DMS53 treated with DMSO at 0.1 percent for 48 hours (cell line): ENCODE data around the gene VAV3.
"Not testable (repeated sequence)": the region's sequence is repeated elsewhere in the genome, so short reads cannot be mapped to it uniquely, and the experiment has no call there.

Source experiments
- DNase-seq: peaks from one replicate; lab custom pipeline; 2025; ENCODE audit not compliant: unreplicated experiment; lab: John Stamatoyannopoulos, UW

VAV3 gene

GRCh38 chr1:107895403-107896191 is 69.4 kb downstream of the VAV3 start:
- no peak for DNase-seq

GRCh38 chr1:107894605-107895004 is 70.4 kb downstream of the VAV3 start:
- DNase-seq: no peak

- not testable (repeated sequence) for DNase-seq
These were observed 71.6 kb downstream of the VAV3 start for GRCh38 chr1:107893350-107893749.

GRCh38 chr1:107889524-107889923 is 75.5 kb downstream of the VAV3 start:
- no peak for DNase-seq

GRCh38 chr1:107883562-107883961 is 81.4 kb downstream of the VAV3 start:
- DNase-seq: no peak

GRCh38 chr1:107879927-107880326 is 85.1 kb downstream of the VAV3 start:
- no peak for DNase-seq

GRCh38 chr1:107879346-107879745 is 85.6 kb downstream of the VAV3 start:
- DNase-seq: no peak

GRCh38 chr1:107877745-107878144 is 87.2 kb downstream of the VAV3 start:
- DNase-seq: no peak

GRCh38 chr1:107877092-107877491 is 87.9 kb downstream of the VAV3 start:
- no peak for DNase-seq

- no peak for DNase-seq
These were observed 89.3 kb downstream of the VAV3 start for GRCh38 chr1:107875689-107876088.

- DNase-seq: no peak
These were observed 90.8 kb downstream of the VAV3 start for GRCh38 chr1:107874221-107874620.

GRCh38 chr1:107871687-107872395 is 93.1 kb downstream of the VAV3 start:
- no peak for DNase-seq

GRCh38 chr1:107871259-107871658 is 93.7 kb downstream of the VAV3 start:
- DNase-seq: no peak

GRCh38 chr1:107870696-107871095 is 94.3 kb downstream of the VAV3 start:
- no peak for DNase-seq

- DNase-seq: no peak
These were observed 97.1 kb downstream of the VAV3 start for GRCh38 chr1:107867897-107868296.

GRCh38 chr1:107867422-107867821 is 97.6 kb downstream of the VAV3 start:
- no peak for DNase-seq

GRCh38 chr1:107866870-107867269 is 98.1 kb downstream of the VAV3 start:
- no peak for DNase-seq

- no peak for DNase-seq
These were observed 99.4 kb downstream of the VAV3 start for GRCh38 chr1:107865627-107866026.

GRCh38 chr1:107863342-107863741 is 101.6 kb downstream of the VAV3 start:
- DNase-seq: no peak

GRCh38 chr1:107862064-107862463 is 102.9 kb downstream of the VAV3 start:
- DNase-seq: peak; percentile 61

- DNase-seq: no peak
These were observed 106.7 kb downstream of the VAV3 start for GRCh38 chr1:107858323-107858722.

GRCh38 chr1:107851418-107851817 is 113.6 kb downstream of the VAV3 start:
- DNase-seq: no peak
